ENCODE data around the gene OXGR1.

The OXGR1 gene

GRCh38 chr13:96958286-96958891, 35.9 kb downstream of the OXGR1 start:
- no peak for DNase-seq

GRCh38 chr13:96952595-96952994, 41.7 kb downstream of the OXGR1 start:
- no peak for DNase-seq

GRCh38 chr13:96948127-96948526, 46.1 kb downstream of the OXGR1 start:
- no peak for DNase-seq

GRCh38 chr13:96947343-96947910, 46.8 kb downstream of the OXGR1 start:
- no peak for DNase-seq

GRCh38 chr13:96946709-96947311, 47.5 kb downstream of the OXGR1 start:
- DNase-seq, result no peak

- DNase-seq, result no peak
These were observed 53.3 kb downstream of the OXGR1 start for GRCh38 chr13:96940961-96941360.

GRCh38 chr13:96935901-96936300, 58.4 kb downstream of the OXGR1 start:
- DNase-seq, result no peak

Measured in DMS 273 treated with DMSO at 0.1 percent for 48 hours (cell line).